ENCODE measurements around the gene GNAZ. TPM values are rescaled to one million over a fixed set of nuclear protein-coding genes. Genes with fewer than 3 reads are reported as not detected.
"Not testable (repeated sequence)": the region's sequence is repeated elsewhere in the genome, so short reads cannot be mapped to it uniquely, and the experiment has no call there.

GNAZ gene
- total RNA-seq, 1 experiment from 2014 or later = 12.8 TPM

DNA sequence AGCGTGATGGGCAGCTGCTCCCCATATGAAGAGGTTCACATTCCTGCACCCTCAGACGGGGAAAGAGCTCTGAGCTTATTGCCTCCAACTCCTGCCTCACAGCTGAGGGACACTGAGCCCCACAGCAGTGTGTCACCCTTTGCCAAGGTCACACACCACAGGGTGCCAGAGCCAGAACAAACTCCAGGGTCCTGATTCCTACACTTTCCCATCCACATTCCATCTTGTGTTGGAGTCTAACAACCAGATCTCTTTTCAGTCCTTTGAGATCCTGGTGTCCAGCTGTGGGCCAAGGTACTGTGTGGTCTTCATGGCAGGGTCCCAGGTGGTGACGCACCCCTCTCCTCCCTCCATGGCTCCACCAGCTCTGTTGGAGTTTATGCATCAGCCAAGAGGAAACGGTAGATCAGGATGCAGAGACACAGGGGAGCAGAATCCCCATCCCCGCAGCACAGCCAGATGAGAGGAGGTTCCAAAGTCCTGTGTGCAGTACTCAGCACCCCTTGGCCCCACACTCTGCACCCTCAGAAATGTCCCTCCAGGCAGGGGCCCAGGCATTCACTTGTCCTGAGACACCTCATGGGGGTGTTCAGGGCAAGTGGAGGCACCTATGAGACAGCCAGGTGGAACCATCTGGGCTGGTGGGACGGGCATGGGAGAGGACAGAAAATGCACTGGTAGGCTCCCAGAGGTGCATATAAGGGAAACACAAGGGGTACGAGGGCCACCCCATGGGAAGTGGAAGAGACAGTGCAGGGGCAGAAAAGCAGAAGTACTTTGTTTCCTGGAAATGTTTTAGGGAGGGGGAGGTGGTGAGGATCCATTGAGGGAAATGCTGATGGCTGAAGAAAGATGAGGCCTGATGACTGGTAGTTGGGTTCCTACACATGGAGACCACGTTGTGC lies 32.6 kb upstream of the GNAZ start:
- no peaks in the 10 kb centered on the region for H3K27me3 ChIP-seq
- no peak overlapping the region for H3K4me3 ChIP-seq
- no peaks in the 10 kb centered on the region for H3K36me3 ChIP-seq
- H3K9me3 ChIP-seq = no peaks in the 10 kb centered on the region
- no peak for DNase-seq

DNA sequence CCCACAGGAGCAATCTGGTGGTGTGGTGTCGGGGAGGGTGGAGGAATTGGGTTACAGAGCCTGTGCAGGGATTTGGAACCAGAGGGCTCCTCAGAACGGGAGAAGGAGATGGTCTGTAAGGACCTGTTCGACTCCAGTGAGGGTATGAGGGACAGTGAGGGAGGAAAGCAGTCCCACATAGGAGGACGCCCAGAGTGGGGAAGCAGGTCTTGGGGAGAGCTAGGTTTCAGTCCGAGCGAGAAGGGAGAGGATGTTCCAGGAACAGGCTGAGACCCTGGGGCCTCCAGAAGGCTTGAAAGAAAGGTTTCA lies 32.0 kb upstream of the GNAZ start:
- H3K36me3 ChIP-seq = no peaks in the 10 kb centered on the region
- 0 out of 2 replicates have a peak, but pooled peaks cover 2% of the 10 kb centered on the region for H3K27me3 ChIP-seq
- no peaks in the 10 kb centered on the region for H3K9me3 ChIP-seq
- DNase-seq = no peak
- H3K4me3 ChIP-seq = no peak overlapping the region

DNA sequence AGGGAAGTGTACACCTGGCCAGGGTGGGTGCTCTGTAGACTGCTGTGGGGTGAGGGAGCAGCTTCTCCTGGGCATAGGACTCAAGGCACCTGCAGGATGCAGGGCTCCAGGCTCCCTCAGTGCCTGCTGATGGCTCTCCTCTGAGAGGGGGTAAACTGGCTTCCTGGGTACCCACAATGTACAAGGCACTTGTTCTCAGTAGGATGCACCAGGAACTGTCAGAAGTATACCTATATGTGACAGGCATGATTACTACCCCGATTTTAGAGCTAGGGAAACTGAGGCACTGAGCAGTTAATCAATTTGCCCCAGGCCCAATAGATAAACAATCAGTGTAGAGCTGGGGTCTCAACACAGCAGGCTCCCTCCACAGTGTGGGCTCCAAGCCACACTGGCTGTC lies 31.4 kb upstream of the GNAZ start:
- DNase-seq = no peak
- no peaks in the 10 kb centered on the region for H3K36me3 ChIP-seq
- no peak overlapping the region for H3K4me3 ChIP-seq
- H3K27me3 ChIP-seq = 0 out of 2 replicates have a peak, but pooled peaks cover 2% of the 10 kb centered on the region
- no peaks in the 10 kb centered on the region for H3K9me3 ChIP-seq

DNA sequence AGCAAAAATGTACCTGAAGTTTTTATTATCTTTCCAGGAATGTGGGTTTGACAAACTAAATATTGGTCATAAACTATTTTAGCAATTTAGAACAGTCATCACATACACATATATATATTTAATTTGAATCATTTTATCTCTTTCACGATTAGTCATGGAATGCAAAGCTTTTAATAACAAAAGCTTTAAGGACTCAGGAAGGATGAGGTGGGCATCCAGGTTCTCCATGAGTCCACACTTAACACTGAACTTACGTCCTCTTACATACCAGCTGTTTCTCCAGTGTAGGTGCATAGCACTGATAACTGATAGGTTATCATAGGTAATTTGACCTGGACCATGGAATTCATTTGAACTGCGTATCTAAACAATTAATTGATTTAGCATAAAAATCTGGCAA lies 28.1 kb upstream of the GNAZ start:
- no peaks in the 10 kb centered on the region for H3K36me3 ChIP-seq
- H3K4me3 ChIP-seq = no peak overlapping the region
- H3K27me3 ChIP-seq = 0 out of 2 replicates have a peak, but pooled peaks cover 2% of the 10 kb centered on the region
- no peaks in the 10 kb centered on the region for H3K9me3 ChIP-seq
- DNase-seq = no peak

DNA sequence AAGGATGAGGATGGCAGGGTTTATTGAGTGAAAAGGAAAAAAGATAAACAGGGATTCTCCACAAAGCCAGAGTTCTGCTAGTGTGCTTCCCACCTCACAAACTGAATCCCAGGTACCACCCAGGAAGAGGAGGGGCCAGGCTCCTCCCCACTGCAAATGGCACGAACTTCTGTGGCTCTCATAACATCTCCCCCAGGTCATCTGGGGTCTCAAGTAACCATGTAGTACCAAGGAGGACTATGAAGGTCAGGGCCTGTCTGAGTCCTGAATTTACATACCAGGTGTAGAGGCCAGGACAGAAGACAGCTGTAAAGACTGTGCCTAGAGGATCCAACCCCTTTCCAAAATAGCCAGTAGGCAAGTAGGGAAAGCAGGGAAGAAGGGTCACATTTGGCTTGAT lies 25.7 kb upstream of the GNAZ start:
- H3K27me3 ChIP-seq = peaks cover 5% of the 10 kb centered on the region; the same call in 1 of the 2 replicates
- H3K9me3 ChIP-seq = no peaks in the 10 kb centered on the region
- no peak overlapping the region for H3K4me3 ChIP-seq
- no peaks in the 10 kb centered on the region for H3K36me3 ChIP-seq
- DNase-seq = no peak

DNA sequence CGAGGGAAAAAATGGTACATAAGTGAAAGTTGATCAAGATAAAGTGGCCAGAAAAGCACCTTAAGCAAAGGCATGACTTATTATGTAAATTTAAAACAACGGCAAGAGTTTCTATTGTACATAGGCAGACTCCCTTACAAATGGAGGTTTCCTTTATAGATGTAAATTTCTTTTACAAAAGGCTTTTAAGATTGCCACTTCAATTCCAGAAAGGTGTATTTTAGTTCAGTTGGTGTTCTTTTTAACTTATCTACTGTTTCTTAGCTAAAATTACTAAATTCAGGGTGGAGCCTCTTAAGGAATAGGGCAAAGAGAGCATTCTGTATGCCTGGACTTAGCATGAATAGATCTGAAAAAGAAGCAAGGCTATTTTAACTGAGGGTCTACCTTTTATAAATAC lies 24.9 kb upstream of the GNAZ start:
- Histone ChIP-seq H3K36me3 (no peaks in the 10 kb centered on the region), H3K27me3 (peaks cover 5% of the 10 kb centered on the region; the same call in 1 of the 2 replicates), H3K9me3 (no peaks in the 10 kb centered on the region), H3K4me3 (no peak overlapping the region)
- no peak for DNase-seq

DNA sequence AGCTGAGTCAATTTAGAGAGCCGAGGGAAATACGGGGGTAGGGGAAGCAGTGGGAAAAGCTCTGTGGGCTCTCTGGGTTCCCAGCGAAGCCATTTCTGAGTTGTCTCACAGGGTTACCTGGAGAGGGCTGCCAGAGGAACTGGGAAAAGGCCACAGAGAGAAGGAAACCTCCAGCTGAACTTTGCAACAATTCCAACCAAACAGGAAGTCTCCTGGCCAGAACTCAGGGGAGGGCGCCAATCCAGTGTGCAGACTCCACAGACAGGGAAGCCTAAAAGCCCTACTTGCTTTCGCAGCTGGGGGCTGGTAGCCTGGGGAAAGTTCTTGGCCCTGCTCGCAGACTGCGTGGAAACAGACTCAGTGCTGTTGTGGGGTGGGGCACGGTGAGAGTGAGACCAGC lies 23.1 kb upstream of the GNAZ start:
- no peak overlapping the region for H3K4me3 ChIP-seq
- H3K9me3 ChIP-seq = no peaks in the 10 kb centered on the region
- H3K36me3 ChIP-seq = no peaks in the 10 kb centered on the region
- H3K27me3 ChIP-seq = peaks cover 8% of the 10 kb centered on the region; the same call in 1 of the 2 replicates
- DNase-seq = no peak

DNA sequence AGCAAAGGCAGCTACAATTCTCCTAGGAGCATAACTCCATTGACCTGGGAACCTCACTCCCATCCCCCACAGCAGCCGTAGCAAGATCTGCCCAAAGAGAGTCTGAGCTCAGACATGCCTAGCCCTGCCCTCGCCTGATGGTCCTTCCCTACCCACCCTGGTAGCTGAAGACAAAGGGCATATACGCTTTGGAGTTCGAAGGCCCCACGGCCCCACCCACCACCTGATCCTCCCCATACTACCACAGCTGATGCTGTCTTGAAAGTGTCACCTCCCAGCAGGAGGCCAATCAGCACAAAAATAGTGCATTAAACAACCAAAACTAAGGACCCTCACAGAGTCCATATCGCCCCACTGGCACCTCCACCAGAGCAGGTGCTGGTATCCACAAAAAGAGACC lies 22.6 kb upstream of the GNAZ start:
- no peaks in the 10 kb centered on the region for H3K36me3 ChIP-seq
- no peaks in the 10 kb centered on the region for H3K9me3 ChIP-seq
- no peak for DNase-seq
- no peak overlapping the region for H3K4me3 ChIP-seq
- H3K27me3 ChIP-seq = peaks cover 8% of the 10 kb centered on the region; the same call in 1 of the 2 replicates

DNA sequence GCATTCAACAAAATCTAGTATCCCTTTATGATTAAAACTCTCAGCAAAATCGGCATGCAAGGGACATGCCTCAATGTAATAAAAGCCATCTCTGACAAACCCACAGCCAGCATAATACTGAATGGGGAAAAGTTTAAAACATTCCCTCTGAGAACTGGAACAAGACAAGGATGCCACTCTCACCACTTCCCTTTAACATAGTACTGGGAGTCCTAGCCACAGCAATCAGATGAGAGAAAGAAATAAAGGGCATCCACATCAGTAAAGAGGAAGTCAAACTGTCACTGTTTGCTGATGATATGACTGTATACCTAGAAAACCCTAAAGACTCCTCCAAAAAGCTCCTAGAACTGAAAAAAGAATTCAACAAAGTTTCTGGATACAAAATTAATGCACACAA lies 19.8 kb upstream of the GNAZ start:
- not testable (repeated sequence) for DNase-seq, H3K36me3 ChIP-seq, H3K9me3 ChIP-seq, H3K27me3 ChIP-seq, H3K4me3 ChIP-seq

DNA sequence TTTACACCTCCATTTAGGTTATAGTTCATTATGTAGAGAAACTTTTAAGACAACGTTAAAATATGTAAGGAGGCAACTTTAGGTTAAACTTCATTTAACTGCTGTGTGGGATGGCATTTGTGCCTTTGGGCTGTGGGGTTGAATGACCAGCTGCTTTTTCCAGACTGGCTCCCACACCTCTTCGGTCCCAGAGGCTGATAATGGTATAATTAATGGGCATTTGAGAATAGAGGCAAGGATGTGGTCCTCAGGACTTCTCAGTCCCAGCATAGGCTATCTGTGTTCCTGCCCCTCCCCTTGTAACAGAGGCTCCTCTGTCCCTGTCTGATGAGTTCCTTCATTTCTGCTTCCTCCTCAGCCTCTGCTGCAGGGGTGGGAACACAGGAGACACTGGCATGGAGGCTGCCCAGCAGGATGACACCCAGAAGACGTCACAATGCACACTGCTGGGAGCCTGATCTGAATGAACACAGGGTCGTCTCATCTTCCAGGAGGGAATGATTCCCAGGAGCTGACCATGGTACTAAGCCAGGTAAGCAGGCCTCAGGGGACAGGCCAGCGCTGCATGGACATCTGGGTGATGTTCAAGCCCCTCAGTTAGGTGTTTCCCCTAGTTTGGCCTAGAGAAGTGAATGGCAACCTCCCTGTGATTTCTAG lies 17.1 kb upstream of the GNAZ start:
- no peaks in the 10 kb centered on the region for H3K36me3 ChIP-seq
- peaks cover 6% of the 10 kb centered on the region; the same call in 1 of the 2 replicates for H3K27me3 ChIP-seq
- no peak for DNase-seq
- no peaks in the 10 kb centered on the region for H3K9me3 ChIP-seq
- H3K4me3 ChIP-seq = no peak overlapping the region

DNA sequence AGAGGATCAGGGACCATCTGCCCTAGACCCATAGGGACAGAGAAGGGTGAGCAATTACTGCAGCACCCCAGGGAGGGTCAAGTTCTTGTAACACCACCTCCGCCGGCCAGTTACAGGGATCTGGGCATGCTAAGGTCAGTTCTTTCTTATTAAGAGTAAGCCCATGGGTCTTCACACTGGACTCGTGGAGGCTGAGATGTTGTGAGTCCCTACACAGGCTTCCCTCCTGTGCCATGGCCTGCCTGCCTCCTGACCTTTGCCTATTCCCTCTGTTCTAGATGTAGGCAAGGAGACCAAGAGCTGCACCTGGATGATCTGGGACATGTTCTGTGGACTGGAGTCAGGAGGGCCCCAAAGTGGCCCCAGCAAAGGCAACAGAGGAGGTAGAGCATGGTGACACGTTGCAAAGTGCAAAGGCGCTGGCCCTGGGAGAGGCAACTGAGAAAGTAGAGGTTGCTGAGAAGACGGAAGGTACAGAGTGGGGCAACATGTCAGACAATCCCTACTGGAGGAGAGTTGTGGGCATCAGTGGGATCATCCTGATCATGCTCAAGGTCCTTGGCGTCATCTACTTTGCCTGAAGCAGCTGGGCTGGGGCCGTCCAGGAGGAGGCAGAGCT lies 16.3 kb upstream of the GNAZ start:
- Histone ChIP-seq H3K27me3 (peaks cover 6% of the 10 kb centered on the region; the same call in 1 of the 2 replicates), H3K9me3 (no peaks in the 10 kb centered on the region), H3K4me3 (no peak overlapping the region), H3K36me3 (no peaks in the 10 kb centered on the region)
- DNase-seq = no peak

DNA sequence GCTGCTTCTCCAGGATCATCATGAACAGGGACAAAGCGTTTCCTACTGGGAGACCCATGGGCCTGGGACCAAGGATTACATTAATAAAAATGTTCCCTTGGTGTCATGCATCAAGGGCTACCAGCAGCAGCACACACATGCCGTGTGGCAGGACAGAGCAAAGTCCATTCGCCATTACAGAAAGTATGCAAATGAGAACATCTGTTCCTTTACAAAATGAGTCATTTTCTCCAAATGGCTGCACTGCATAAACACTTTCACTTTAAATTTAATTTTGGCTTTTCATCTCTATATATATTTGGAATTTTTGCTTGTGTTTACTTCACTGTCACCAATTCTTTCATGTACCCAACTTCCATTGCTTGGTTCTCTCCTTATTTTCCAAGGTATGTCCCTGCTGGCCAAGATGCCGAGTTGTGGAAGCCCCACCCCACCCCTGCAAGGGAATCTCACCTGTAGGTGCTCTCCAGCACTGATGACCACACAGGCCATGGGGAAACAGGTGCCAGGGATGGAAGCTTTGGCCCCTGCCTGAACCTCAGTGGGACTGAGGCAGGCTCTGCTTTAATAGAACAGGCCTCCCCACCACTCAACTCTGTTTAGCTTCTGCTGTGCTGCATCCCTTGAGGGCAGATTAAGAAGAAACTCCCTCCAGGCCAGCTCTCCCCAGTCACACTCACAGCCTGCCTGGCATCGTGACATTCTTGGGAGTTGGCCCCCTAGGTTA lies 15.6 kb upstream of the GNAZ start:
- DNase-seq = no peak
- no peaks in the 10 kb centered on the region for H3K9me3 ChIP-seq
- peaks cover 3% of the 10 kb centered on the region; the same call in 1 of the 2 replicates for H3K27me3 ChIP-seq
- H3K36me3 ChIP-seq = no peaks in the 10 kb centered on the region
- no peak overlapping the region for H3K4me3 ChIP-seq

DNA sequence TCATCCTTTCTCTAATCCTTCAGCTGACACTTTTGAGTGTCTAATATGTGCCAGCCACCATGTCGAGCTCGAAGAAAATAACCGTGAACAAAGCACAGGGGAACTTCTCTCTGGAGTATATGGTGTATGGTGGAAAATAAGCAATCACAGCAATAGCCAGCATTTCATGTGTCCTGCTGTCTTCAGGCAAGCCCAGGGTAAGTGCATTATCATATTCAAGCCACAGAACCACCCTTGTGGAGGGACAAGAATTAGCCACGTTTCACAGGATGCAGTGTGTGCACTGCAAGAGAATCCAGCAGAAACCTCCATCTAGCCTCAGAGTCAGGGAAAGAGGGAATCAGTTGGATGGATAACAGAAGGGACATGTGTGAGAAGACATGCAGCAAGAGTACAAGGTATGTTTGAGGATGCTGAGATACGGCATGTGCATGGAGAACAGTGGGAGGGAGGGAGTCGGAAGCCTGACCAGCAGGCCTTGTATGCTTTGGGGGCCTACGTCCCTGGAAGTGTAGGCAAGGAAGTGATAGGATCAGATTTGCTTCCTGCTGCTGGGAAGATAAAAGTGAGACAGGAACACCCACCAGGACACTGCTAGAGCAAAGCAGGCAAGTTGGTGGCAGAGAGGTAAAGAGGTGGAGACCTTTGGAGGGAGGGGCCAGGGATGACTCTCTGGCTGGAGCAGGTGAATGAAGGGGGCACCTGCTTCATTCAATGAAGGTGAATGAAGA lies 14.7 kb upstream of the GNAZ start:
- peaks cover 3% of the 10 kb centered on the region; the same call in 1 of the 2 replicates for H3K27me3 ChIP-seq
- H3K36me3 ChIP-seq = no peaks in the 10 kb centered on the region
- no peak overlapping the region for H3K4me3 ChIP-seq
- DNase-seq = no peak
- no peaks in the 10 kb centered on the region for H3K9me3 ChIP-seq

DNA sequence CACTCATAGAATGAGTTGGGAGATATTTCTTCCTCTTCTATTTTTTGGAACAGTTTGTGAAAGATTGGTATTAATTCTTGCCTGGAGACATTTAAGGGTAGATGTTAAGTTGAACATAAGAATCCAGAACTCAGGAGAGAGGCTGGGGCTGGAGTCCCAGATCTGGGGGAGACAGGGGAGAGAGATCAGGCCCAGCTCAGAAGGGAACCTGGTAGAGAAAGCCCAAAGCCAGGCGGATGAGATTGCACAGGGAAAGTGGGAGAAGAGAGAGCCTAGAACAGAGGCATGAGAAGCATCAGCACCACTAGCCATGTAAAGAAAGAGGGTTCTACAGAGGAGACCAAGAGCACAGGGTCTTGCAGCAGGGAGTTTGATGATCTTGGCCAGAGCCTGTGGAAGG lies 13.0 kb upstream of the GNAZ start:
- H3K9me3 ChIP-seq = no peaks in the 10 kb centered on the region
- no peaks in the 10 kb centered on the region for H3K36me3 ChIP-seq
- H3K27me3 ChIP-seq = no peaks in the 10 kb centered on the region
- no peak for DNase-seq
- H3K4me3 ChIP-seq = no peak overlapping the region

DNA sequence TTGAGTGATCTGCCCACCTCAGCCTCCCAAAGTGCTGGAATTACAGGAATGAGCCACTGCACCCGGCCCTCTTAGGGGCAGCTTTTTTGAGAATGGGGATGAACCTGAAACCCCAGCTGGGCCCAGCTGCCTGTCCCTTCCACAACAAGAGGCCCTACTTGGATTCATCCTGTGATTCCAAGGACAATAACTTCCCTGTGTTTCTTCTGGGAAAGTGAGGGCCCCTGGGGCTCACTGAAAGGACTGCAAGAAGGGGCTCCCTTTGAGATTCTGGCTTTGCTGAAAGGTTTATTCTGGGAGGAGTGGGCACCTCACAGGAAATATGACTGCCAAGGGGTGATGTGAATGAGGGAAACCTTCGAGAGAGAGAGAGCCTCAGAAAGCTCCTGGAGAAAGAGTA lies 12.3 kb upstream of the GNAZ start:
- no peak overlapping the region for H3K4me3 ChIP-seq

More for the DNA sequence above, 12.3 kb upstream of the GNAZ start:
- DNase-seq = no peak
- Histone ChIP-seq H3K9me3 (no peaks in the 10 kb centered on the region), H3K36me3 (no peaks in the 10 kb centered on the region), H3K27me3 (no peaks in the 10 kb centered on the region)

Data from MG63 (cell line).